T-helper 1 cell treated with Interleukin-12 subunit alpha and Interleukin-12 subunit beta and Interleukin-4 antibody, amounts not matched to agents 30 ng/mL and 1 ng/mL, for 36 hours (primary cell): ENCODE measurements around the gene PLCH2. TPM values are rescaled to one million over a fixed set of nuclear protein-coding genes. Genes with fewer than 3 reads are reported as not detected.
"Not testable (repeated sequence)": the region's sequence is repeated elsewhere in the genome, so short reads cannot be mapped to it uniquely, and the experiment has no call there.

Source experiments
- intact Hi-C: fragments of 100-400 bp; cut with micrococcal nuclease; formaldehyde crosslinking; loops from one replicate; pipeline ENCODE4 v1.15.1; 2024
- total RNA-seq: library from RNA; stranded (reverse); gene quantifications from 2 replicates; pipeline ENCODE4 v1.2.3, GENCODE V29; 2022

The PLCH2 gene
- total RNA-seq, 1 donor from 2014 or later, result 14.0 TPM

- intact Hi-C loops, result not testable (repeated sequence)
These were observed 35.7 kb upstream of the PLCH2 start for GRCh38 chr1:2440346-2440745.

GRCh38 chr1:2441746-2442145 lies 34.3 kb upstream of the PLCH2 start:
- intact Hi-C loops, result no loop called here

GRCh38 chr1:2442661-2443060 lies 33.4 kb upstream of the PLCH2 start:
- intact Hi-C loops, result no loop called here

- intact Hi-C loops, result no loop called here
These were observed 32.6 kb upstream of the PLCH2 start for GRCh38 chr1:2443277-2444137.

- intact Hi-C loops, result no loop called here
These were observed 31.9 kb upstream of the PLCH2 start for GRCh38 chr1:2444138-2444591.

- intact Hi-C loops, result no loop called here
These were observed 30.8 kb upstream of the PLCH2 start for GRCh38 chr1:2445162-2445822.

- intact Hi-C loops, result no loop called here
These were observed 30.3 kb upstream of the PLCH2 start for GRCh38 chr1:2445823-2446215.

- intact Hi-C loops, result no loop called here
These were observed 29.7 kb upstream of the PLCH2 start for GRCh38 chr1:2446394-2446793.

GRCh38 chr1:2446861-2447260 lies 29.2 kb upstream of the PLCH2 start:
- intact Hi-C loops, result no loop called here

- intact Hi-C loops, result no loop called here
These were observed 28.6 kb upstream of the PLCH2 start for GRCh38 chr1:2447276-2448097.

- intact Hi-C loops, result no loop called here
These were observed 28.0 kb upstream of the PLCH2 start for GRCh38 chr1:2448098-2448445.

- intact Hi-C loops, result no loop called here
These were observed 26.2 kb upstream of the PLCH2 start for GRCh38 chr1:2449636-2450454.

- intact Hi-C loops, result no loop called here
These were observed 24.3 kb upstream of the PLCH2 start for GRCh38 chr1:2451741-2452140.

GRCh38 chr1:2452201-2452931 lies 23.7 kb upstream of the PLCH2 start:
- intact Hi-C loops, result no loop called here

GRCh38 chr1:2452932-2453315 lies 23.2 kb upstream of the PLCH2 start:
- intact Hi-C loops, result no loop called here

- intact Hi-C loops, result no loop called here
These were observed 21.9 kb upstream of the PLCH2 start for GRCh38 chr1:2454227-2454626.

- intact Hi-C loops, result no loop called here
These were observed 20.3 kb upstream of the PLCH2 start for GRCh38 chr1:2455757-2456156.

- intact Hi-C loops, result no loop called here
These were observed 18.6 kb upstream of the PLCH2 start for GRCh38 chr1:2457444-2457843.

GRCh38 chr1:2458687-2459086 lies 17.4 kb upstream of the PLCH2 start:
- intact Hi-C loops, result no loop called here

- intact Hi-C loops, result not testable (repeated sequence)
These were observed 16.9 kb upstream of the PLCH2 start for GRCh38 chr1:2459102-2459753.
